ENCODE data around the gene SDR39U1.

DNA sequence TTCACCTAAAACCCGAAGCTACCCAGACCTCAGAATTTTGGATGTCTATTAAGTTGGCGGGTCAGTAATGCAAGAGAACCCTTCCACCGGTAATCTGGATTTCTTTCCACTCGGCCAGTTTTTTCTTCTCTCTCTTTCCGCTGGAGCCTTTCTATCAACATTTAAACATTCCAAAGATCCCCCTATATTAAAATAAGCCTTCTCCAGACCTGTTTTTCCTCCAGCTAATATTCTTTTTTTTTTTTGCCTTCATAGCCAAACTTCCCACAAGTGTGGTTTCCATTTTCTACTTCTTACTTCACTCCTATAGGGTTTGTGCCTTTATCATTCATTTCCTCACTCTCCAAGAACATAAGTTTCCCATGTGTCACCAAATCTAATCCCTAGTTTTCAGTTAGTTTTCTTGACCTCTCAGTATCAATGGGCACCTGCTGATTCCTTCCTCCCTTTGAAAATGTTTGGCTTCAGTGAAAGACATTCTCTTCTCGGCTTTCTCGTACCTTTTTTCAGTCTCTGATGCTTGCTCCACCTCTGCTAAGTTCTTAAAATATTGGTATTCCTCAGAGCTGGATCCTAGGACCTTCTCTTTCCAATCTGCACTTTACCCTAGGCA, 583 bp upstream of the SDR39U1 start:
- TF ChIP-seq, protein P1, sequence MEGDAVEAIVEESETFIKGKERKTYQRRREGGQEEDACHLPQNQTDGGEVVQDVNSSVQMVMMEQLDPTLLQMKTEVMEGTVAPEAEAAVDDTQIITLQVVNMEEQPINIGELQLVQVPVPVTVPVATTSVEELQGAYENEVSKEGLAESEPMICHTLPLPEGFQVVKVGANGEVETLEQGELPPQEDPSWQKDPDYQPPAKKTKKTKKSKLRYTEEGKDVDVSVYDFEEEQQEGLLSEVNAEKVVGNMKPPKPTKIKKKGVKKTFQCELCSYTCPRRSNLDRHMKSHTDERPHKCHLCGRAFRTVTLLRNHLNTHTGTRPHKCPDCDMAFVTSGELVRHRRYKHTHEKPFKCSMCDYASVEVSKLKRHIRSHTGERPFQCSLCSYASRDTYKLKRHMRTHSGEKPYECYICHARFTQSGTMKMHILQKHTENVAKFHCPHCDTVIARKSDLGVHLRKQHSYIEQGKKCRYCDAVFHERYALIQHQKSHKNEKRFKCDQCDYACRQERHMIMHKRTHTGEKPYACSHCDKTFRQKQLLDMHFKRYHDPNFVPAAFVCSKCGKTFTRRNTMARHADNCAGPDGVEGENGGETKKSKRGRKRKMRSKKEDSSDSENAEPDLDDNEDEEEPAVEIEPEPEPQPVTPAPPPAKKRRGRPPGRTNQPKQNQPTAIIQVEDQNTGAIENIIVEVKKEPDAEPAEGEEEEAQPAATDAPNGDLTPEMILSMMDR (IDR thresholded peaks at IDR 0.05): no peak
- no peak for TF ChIP-seq POLR2A (IDR thresholded peaks at IDR 0.05)

All from uterus (tissue), 2 donors.